HG02763 (cell line): ENCODE results near the gene UBXN1.
"Not testable (repeated sequence)": the region's sequence is repeated elsewhere in the genome, so short reads cannot be mapped to it uniquely, and the experiment has no call there.

ENCODE experiments used
- ATAC-seq: cut with Tn5 transposase; IDR thresholded peaks from one replicate; pipeline ENCODE4 v1.9.1; 2021; ENCODE audit warnings: mild to moderate bottlenecking, moderate library complexity; ENCODE audit not compliant: unreplicated experiment

UBXN1 gene

DNA sequence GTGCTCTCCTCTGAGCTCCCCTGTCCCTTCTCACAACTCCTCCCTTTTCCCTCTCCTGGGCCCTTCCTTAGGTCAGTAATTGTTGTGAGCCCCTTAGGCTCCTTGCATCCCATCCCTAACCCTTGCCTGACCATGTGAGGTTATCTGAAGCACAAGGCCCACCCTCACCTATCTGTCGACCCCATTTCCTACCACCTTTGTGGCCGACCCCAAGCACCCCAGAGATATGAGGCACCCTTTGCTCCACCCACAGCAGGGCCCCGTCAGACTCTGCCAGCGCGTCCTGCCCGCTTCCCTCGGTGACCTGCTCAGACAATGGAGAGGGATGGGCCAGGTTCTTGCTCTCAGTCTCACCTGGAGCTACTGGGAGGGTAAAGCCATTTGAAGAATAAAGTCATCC, 29.9 kb upstream of the UBXN1 start:
- ATAC-seq, result no peak

DNA sequence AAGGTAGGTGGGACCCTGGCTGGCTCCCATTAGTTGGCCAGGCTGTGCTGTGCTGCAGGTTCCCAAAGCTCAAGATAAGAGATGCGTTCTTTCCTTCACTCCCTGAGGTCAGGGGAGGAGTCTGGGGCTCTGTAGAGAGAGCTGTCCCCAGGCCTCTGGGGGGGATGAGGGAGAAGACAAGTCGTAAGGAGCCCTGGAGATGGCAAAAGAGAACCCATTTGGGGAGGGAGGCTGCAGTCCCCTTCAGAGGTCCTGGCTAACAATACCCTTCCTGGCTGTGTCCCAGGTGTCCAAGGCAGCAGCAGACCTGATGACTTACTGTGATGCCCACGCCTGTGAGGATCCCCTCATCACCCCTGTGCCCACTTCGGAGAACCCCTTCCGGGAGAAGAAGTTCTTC, 29.5 kb upstream of the UBXN1 start:
- ATAC-seq, result no peak

DNA sequence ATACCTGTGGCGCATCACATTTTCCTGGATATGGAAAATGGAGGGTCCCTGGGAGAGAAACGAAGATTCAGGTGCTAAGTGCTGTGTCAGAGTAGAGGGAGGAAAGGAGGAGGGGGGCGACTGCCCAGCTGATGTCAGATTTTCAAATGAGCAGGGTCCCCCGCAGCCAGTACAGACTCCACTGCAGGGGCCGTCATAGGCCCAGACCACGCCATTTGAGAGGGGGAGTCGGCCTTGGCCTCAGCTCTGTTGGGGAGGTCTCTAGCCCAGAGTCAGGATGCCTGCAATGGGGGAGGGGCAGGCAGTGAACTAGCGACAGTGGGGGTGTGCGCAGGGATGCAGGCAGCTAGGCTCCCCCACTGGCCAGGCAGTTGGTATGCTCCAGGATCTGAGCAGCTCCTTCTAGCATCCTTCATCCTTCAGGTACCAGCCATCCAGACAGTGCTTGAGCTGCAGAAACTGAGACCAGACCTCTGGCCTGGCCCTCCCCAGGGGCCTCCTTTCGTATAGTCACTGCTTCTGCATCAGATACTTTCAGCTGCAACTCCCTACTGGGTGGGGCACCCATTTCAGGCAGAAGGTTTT, 28.5 kb upstream of the UBXN1 start, which contains the start of the genes BSCL2 and GNG3:
Gene BSCL2 (minus strand): TSS at position 148 of the 585 bp plus-strand sequence. CDS start 229 bp downstream, outside the sequence.
Gene GNG3 (plus strand): TSS at position 400 of the 585 bp plus-strand sequence. CDS start 620 bp downstream, outside the sequence.
- no peak for ATAC-seq

DNA sequence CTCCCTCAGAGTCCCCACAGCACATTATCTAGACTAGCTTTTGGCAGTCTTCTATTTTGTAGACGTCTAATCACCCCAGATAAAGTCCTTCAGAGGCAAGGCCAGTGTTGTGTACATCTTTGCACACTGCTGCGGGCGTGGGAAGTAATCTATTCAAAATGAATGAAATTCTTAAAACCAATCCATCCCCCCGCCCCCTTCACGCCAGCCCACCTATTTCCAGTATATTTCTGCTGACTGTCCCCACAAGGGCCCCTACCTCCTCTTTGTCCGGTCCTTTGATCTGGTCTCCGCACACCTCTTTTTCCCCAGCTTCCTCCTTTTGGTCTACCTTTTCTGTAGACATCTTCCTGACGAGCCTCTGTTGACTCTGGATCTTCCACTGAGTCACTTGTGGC, 28.0 kb upstream of the UBXN1 start:
- ATAC-seq, result no peak

DNA sequence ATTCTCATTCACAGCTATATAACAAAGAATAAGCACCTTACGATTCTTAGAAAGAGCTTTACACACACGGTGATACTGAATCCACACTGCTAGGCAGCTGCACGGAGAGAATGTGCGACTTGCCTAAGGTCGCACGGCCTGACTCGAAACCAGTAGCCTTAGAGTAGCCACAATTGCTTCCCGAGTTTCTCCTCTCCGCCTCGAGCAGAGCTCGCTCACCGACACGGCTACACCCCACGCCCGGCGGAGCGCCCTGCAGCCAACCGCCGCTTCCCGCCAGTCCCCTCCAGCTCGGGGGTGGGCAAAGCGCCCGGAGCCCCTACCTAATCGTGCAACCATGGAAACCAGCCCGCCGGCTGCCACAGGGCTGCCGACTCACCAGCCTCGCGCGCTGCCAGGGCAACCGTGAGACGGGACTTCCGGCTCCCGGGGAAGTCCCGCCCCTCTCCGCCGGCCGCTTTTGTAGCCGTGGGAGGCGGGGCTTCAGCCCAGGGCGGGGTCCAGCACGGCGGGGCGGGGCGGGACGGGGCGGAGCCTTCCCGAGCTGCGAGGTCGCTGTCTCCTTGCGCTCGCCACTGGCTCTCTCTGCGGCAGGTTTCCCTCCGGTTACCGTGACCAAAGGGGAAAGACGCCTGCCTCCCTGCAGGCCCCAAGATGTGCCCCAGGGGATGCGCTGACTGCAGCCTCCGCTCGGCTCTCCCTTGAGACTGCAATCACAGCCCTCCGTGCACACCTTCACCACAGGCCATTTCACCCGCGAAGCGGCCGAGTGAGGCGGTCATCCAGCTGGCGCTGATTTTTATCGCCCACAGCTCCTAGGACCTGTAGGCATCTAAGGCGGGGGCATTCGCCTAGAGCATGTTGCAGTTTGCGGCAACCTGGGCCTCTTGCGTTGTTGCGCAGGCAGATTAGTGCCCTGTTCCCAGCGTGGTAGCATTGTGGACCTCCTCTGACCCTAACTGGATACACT, 27.3 kb upstream of the UBXN1 start:
- peak; percentile 63 for ATAC-seq

DNA sequence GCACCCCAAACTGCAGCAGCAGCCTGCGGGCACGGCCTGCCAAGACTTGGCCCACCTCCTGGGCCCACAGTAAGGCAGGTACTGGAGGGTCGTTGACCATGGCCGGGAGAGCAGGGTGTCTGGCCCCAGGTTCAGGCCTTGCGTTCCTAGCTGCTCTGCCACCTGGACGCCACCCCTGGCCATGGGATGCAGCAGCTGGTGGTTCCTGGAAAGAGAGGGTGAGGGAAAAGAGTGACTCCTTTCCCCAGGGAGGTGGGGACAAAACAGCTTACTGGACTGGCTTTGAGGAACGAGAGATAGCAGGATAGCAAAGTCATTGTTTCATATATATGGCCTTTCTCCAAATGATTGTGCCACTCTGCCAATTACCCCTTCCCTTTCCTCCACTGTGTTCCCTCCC, 26.5 kb upstream of the UBXN1 start:
- ATAC-seq, result no peak

DNA sequence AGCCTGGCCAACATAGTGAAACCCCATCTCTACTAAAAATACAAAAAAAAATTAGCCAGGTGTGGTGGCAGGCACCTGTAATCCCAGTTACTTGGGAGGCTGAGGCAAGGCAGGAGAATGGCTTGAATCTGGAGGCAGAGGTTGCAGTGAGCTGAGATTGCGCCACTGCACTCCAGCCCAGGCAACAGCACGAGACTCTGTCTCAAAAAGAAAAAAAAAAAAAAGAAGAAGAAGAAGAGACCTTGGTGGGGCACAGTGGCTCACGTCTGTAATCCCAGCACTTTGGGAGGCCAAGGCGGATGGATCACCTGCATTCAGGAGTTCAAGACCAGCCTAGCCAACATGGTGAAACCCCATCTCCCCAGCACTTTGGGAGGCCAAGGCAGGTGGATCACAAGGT, 25.0 kb upstream of the UBXN1 start:
- ATAC-seq, result not testable (repeated sequence)

DNA sequence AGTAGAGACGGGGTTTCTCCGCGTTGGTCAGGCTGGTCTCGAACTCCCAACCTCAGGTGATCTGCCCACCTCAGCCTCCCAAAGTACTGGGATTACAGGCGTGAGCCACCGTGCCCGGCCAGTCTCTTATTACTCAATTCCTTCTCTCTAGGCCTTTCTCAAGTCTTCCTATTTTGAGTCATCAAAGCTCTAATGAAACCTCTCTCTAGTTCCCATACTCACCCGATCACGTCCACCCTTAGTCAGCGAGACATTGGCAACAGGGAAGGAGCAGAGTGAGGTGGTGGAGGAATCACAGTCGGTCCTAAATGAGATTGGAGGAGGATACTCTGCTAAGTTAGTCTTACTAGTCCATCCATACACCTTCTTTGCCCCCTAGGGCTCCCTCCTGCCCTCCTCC, 23.4 kb upstream of the UBXN1 start:
- no peak for ATAC-seq

DNA sequence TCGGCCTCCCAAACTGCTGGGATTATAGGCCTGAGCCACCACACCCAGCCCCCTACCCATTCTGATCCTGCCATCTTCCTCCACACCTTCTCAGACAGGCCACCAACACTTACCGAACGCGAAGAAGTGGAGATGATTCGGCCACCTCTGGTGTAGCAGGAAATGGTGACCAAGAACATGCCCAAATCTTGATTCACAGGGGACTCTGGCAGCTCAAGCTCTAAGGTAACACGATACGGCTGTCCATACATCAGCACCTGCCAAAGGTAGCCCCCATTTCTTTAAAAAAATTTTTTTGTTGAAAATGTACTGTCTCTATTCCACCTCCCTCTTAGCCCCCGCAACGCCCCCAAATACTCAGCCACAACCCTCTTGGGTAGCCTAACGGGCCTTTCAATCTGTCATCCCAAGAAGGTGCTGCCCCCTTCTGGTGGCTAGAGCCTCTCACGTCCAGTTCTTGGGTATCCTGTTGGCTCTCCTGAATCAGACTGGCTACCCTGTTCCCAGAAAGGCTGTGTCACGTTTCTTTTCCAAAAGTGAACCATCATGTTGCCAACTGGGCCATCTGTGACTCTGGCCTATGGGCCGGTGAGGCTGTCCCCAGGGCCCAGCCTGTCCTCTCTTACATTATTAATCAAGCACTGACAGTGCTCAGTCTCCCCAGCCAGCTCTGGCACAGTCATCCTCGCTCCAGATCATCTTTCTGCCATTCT, 15.7 kb upstream of the UBXN1 start:
- no peak for ATAC-seq

DNA sequence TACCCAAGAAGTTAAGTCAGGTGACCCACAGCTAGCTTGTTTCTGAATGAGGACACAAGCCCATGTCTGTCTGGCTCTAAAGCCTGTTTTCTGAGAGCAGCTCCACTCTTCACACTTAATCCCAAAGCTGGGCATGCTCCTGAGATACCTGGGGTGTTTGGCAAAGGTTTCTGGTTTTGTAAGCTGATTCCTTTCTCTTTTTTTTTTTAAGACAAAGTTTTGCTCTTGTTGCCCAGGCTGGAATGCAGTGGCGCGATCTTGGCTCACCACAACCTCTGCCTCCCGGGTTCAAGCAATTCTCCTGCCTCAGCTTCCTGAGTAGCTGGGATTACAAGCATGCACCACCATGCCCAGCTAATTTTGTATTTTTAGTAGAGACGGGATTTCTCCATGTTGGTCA, 14.8 kb upstream of the UBXN1 start:
- ATAC-seq, result not testable (repeated sequence)

DNA sequence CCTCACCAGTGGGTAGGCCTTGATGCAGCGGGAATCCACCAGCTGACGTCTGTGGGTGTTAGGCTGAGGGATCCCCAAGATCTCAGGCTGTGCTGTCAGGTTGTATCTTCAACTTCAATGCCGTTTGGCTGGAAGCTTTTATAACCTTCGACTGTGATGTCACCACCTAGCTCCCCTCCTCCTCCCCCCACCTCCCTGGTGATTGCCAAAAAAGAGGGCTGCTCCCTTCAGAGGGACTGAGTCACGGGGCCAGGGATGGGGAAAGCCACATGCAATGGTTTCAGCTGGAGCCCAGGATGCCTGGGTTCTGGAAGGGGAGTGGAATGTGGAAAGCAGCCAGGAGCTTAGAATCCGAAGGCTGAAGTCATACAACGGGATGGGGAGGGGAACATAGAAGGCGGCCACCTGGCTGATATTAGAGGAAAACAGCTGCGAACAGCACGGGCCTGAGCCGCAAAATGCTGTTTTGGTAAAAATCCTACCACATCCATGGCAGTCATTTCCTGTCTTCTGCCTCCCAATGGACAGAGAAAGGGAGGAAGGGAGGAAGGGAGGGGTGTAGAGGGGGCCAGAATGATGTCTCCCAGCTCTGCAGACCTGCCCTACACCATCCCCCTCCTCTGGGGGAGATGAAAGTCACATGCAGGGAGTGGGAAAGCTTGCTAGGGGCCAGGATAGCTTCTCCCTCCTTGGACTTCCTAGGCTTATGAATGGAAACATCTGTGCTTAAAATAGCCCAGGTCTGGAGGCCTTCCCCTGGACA, 10.7 kb upstream of the UBXN1 start, which contains the start of gene LRRN4CL:
Gene LRRN4CL (minus strand): TSS at position 110 of the 763 bp plus-strand sequence. CDS start 1,022 bp downstream, outside the sequence.
- ATAC-seq, result no peak

DNA sequence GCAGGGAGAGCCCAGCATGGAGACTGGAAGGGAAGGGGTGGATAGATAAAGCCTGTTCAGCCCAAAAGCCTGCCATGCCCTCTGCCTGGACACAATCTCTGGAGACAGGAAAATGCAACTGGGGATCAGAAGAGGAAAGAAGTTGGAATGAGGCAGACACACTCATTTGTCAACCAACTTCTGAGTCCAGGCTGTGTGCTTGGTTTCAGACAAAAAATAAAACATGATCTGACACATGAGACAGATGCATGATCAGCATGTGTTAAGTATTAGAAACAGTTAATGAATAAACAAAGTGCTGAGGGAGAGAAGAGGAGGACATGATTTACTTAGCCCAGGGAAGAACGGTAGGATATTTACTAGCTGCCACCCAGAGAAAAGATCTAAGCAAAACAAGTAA, 9.6 kb upstream of the UBXN1 start:
- ATAC-seq, result no peak

DNA sequence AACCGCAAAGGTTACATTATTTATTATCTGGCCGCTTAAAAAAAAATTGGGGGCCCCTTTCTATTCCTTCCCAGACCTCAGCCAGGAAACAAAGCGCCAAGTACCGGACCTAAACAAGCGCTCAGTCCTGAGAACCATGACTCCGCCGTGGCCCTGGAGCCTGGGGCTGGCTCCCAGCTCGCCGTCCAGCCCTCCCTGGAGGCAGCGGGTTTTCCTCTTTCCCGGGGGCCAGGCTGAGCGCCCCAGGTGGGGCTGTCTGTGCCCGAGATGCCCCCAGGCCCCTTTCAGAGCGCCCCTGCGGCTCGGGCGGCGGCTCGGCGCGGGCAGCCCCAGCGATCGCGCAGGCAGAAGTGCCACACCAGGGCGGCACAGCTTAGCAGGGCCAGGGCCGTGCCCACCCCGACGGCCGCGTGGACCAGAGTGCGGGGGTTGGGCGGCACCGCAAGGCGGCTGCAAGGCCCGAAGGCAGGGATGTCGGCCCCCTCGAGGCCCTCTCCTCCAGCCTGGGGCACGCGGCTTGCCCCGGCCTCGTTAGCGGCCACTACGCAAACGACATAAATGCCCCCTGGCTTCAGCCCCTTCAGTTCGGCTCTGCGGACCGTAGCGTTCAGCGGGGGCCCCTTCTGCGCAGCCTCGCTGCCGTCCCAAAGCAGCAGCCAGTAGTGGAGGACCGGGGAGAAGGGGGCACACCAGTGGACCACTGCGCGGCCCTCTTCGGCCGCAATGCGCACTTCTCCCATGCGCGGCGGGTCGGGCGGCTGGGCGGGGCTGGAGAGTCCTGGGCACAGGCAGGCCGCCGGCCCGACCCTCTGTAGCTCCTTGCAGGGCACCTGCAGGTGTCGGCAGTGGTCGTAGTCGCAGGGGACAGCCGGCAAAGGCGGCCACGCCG, 8.9 kb upstream of the UBXN1 start:
- no peak for ATAC-seq

DNA sequence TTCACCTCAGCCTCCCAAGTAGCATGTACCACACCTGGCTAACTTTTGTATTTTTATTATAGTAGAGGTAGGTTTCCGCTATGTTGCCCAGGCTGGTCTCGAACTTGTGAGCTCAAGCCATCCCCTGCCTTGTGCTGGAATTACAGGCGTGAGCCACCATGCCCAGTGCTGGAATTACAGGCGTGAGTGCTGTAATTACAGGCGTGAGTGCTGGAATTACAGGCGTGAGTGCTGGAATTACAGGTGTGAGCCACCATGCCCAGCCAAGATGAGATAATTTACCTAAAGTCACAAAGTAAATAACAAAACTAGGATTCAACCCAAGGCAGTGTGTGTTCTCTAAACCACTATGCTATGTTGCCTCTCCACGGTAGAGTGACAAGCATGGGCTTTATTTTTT, 3.6 kb upstream of the UBXN1 start:
- ATAC-seq, result no peak

DNA sequence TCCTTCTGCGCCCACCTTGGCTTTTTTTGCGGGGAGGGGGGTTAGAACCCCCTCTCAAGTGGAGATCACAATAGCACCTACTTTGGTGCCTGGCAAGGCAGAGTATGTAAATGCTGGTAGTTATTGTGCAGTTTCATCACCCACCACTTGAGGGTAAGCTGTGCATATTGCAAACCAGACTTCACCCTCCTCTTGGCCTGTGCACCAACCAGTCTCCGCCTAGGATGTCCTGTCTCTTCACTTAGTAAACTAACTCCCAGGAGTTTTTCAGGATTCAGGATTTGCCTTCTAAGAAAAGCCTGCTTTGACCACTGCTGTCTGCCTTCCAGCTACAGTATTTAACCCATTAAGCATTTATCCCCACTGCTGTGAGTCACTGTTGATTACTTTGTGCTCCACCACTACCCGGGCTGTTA, 2.0 kb upstream of the UBXN1 start:
- peak; percentile 42 for ATAC-seq

DNA sequence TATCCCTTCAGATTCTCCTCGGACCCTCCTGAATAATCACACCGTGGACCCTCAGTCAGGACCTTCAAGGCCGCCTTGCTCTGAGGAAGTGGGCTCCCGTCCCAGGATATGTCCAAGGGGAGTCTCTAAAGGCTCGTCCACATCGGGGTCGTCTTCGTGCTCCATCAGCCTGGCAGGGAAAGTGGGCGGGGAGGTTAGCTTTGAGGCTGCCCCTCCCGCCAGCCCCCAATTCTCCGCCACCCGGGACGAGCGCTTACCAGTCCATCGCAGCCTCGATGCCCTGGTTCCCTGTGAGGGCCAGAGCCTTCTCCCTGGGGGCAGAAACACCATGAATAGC, 472 bp downstream of the UBXN1 start:
- ATAC-seq, result no peak

DNA sequence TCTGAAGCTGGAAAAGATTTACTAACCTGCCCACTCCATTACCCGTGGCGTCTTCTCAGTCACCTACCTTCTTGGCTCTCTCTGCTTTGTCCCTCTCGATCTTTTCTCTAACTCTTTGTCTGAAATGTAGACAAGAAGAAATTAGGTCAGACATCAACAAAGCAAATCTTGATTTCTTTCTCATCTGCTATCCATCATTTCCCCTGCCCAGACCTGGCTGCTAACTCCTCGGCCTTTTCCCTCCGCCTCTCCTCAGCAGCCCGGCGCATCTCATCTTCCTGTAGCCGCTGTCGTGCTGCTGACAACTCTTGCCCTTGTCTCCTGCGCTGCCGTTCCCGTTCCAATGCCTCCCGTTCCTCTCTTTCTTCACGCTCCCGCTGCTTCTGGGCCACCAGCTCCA, 1.2 kb downstream of the UBXN1 start:
- no peak for ATAC-seq

DNA sequence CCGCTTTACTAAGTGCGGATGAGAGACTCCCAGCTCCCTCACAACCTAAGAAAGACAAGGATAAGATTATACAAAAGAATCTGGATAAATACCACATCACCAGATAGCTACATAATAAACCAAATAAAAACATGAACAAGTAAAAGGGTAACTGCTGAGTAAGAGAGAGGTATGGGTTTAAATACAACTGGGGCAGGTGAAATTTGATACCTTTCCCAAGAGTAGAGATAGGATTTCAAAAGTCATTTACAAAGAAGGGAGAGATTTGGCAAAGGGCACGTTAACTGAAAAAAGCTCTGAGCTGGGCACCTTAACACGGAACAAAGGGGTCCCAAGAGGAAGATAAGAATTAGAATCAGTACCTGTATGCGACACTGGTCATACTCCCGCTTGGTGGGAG, 1.7 kb downstream of the UBXN1 start:
- ATAC-seq, result no peak

DNA sequence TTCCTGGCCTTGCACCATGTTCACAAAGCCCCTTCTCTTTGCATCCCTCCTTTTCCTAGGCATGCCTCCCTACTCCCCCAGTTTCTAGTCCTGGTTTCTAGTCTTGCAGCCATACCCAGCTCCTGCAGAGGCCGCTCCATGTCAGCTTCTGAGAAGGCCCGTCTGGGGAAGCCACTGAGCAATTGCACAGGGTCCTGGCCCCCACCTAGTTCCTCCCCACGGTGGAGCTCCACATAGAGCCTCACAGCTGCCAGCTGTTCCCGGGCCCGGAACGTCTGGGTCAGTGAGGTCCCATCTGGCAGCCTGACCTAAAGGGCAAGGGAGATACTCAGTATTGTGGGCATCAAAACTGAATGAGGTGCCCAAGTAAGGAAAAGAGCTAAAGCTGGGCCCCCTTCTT, 2.2 kb downstream of the UBXN1 start:
- ATAC-seq, result no peak

DNA sequence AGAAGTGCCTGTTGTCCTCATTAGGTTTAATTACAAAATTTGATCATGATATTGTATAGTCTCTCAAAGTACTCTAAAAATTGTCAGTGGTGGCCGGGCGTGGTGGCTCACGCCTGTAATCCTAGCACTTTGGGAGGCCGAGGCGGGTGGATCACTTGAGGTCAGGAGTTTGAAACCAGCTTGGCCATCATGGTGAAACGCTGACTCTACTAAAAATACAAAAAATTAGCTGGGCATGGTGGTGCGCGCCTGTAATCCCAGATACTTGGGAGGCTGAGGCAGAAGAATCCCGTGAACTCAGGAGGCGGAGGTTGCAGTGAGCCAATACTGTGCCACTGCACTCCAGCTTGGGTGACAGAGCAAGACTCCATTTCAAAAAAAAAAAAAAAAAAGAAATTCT, 3.5 kb downstream of the UBXN1 start:
- not testable (repeated sequence) for ATAC-seq
